Amniotic stem cell (primary cell): ENCODE results near the gene COQ9.
"Not testable (repeated sequence)": the region's sequence is repeated elsewhere in the genome, so short reads cannot be mapped to it uniquely, and the experiment has no call there.

Experiments used
- DNase-seq: peaks from one replicate; lab custom pipeline; 2025; lab: John Stamatoyannopoulos, UW

The COQ9 gene

DNA sequence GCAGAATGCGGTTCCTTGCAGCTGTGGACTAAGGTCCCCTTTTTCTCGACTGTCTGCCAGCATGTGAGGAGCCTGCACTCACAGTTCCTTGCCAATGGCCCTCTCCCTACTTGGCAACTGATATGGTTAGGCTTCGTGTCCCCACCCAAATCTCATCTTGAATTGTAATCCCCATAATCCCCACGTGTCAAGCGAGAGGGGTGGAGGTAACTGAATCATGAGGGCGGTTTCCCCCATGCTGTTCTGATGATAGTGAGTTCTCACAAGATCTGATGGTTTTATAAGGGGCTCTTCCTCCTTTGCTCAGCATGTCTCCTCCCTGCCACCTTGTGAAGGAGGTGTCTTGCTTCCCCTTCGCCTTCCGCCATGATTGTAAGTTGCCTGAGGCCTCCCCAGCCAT is 20.0 kb upstream of the COQ9 start:
- DNase-seq, result no peak

- DNase-seq, result no peak
Observed at GRCh38 chr16:57427824-57428223, 19.5 kb upstream of the COQ9 start.

DNA sequence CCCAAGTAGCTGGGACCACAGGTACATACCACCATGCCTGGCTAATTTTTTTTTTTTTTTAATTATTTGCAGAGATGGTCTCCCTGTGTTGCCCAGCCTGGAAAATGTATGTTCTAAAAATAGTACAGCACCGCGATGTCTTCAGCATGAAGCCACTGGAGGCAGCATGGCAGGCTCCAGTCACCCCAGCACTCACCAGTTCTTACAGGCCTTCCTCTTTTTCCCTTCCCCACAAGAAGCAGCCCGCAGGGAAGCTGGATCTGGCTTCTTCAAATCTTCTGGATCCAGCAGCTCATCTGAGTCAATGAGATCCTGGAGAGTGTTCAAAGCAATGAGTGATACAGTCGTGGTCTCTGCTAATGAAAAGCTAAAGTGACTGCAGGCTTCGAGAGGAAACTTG is 16.3 kb upstream of the COQ9 start:
- DNase-seq, result no peak

DNA sequence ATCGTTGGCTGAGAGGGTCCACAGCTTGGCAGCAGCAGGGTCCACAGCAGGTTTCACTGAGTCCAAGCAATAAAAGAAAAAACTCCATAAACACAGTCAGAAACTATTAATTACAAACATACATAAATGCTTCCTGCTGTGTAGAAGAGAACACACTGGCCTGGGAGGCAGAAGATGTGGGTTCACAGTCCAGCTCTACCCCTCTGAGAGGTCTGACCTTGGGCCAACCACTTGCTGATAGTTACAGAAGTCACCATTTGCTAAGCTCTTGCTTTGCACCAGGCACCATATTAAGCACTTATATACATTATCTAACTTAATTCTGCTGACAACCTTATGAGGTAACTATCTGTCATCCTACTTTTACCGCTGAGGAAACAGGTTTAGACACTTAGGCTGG is 14.8 kb upstream of the COQ9 start:
- DNase-seq, result no peak

GRCh38 chr16:57432989-57433388 is 14.3 kb upstream of the COQ9 start:
- DNase-seq, result no peak

DNA sequence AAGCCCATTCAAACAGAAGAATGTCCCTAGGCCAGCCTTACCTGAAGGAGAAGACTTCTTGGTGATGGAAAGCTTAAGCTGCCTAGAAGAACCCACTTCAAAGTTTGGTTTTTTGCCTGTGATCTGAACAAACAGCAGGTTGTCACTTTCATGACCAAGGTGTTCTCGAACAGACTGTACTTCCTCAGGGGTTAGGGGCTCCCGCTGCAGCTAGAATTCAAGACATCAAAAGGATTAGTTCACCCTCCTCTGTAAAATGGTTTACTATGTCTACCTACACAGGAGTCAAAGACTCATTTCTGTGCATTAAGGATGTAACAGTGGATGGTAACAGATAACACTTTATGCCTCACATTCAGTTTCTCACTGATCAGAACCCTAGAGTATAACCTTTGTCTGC is 13.3 kb upstream of the COQ9 start:
- no peak for DNase-seq

DNA sequence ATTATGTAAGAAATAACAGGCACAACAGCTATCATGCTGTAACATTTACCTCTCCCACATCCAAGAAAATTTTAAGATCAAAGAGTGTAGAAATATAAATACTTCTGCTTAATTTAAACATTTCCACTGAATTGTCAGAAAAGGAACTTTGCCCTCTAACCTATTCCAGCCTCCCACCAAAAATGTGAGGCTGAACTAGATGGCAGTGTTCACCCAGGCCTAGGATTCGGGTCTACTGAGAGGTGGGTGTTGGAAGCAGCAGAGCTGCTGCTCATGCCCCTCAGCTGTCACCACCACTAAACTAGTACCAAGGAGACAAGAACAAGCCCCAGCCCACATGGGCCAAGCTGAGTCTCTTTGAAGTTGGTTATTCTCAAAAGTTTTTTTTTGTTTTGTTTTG is 11.4 kb upstream of the COQ9 start:
- no peak for DNase-seq

DNA sequence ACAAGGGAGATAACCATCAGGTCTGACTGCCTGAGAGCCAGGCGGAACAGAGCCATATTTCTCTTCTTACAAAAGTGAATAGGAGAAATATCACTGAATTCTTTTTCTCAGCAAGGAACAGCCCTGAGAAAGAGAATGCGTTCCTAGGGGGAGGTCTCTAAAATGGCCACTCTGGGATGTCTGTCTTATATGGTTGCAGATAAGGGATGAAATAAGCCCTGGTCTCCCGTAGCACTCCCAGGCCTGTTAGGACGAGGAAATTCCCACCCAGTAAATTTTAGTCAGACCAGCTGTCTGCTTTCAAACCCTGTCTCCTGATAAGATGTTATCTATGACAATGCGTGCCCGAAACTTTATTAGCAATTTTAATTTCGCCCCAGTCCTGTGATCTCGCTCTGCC is 7.3 kb upstream of the COQ9 start:
- DNase-seq, result not testable (repeated sequence)

GRCh38 chr16:57440551-57440950 is 6.7 kb upstream of the COQ9 start:
- not testable (repeated sequence) for DNase-seq

DNA sequence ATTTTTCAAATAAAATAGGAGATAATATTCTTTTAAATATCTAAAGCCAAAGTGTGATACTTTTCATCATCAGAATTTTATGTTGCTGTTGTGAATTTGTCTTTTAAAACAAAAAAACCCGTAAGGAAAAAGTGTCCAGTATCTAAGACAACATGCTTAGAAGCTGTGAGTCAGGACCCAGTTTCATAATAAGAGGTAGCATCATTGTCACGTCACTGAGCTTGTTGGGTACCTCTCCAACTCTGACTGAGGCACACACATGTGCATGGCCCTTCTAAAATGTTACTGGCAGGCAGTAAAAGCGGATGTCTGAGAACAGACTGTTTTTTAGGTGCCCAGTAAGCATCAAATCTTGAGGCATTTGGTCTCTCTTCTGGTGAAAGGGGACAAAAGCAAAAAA is 2.6 kb upstream of the COQ9 start:
- no peak for DNase-seq

- DNase-seq, result no peak
Observed at GRCh38 chr16:57445510-57445909, 1.8 kb upstream of the COQ9 start.

GRCh38 chr16:57446531-57447185 is 621 bp upstream of the COQ9 start:
- DNase-seq, result peak; percentile 1

DNA sequence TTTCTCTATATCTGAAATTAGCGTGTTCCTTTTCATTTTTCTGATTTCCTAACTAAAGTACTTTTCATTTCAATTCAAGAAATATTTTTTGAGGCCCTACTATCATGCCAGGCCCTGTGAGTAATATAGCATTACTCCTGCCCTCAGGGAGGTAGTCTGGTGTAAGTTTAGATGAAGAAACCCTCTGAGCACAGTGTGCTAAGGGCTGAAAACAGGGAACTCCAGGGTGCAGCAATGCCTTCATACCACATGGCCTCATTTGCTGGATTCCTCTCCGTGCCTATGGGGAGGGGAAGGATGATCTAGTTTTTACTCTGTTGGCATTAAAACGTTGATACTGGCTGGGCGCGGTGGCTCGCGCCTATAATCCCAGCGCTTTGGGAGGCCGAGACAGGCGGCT is 4.7 kb downstream of the COQ9 start:
- DNase-seq, result no peak

GRCh38 chr16:57462209-57462977 is 15.1 kb downstream of the COQ9 start, which contains the start of gene POLR2C:
Gene POLR2C, plus strand, starts transcription at chr16:57462679. Its CDS starts 46 bp downstream, at chr16:57462725.
- DNase-seq, result peak; percentile 78

GRCh38 chr16:57462978-57463362 is 15.7 kb downstream of the COQ9 start:
- DNase-seq, result no peak

DNA sequence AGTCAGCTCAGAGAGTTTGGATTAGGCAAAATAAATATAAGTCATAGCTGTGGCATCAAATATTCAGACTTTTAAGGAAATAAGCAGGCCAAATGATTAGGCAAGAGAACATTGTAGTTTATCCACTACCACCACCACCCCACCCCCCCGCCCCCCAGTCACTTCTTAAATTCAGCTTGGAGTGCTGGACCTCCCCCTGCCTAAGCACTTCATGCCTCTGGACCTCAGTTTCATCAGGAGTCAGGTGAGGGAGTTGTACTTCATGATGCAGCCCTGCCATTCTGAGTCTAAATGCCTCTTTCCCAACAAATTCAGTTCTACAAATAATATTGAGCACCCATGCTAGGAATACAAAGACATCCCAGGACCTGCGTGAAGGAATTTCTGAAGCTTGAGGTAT is 17.2 kb downstream of the COQ9 start:
- DNase-seq, result no peak

DNA sequence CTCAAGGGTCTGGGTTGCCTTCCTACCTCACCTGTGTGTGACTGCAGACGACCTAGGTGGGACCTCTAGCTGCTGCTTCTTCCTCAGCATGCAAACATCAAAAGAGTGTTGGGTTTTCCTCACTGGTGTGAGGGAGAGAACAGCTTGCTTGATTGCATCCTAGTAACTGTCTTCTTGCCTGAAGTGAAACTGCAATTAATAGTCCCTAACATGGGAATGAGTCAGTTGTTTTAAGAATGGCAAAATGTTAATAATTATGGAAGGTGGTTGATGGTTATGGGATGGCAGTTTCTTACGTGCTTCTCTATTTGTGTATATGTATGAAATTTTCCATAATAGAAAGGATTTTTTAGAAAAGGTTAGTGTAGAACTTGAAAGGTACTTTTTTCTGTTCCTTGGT is 21.1 kb downstream of the COQ9 start:
- no peak for DNase-seq

- no peak for DNase-seq
Observed at GRCh38 chr16:57469046-57469445, 21.8 kb downstream of the COQ9 start.

GRCh38 chr16:57469917-57470470 is 22.7 kb downstream of the COQ9 start:
- DNase-seq, result no peak

DNA sequence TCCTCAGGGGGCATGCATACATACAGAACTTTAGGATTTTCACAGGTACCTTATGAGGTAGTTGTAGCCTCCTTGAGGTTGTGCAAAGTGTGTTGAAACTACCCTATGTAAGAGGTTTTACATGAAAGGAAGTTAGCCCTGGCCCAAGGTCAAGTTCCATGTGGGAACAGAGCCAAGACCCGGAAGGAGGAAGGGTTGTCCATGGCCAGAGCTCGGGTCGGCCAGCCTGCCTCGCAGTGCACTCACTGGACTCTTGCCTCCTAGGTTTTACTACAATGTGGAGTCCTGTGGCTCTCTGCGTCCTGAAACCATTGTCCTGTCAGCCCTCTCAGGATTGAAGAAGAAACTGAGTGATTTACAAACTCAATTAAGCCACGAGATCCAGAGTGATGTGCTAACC is 23.4 kb downstream of the COQ9 start:
- no peak for DNase-seq

GRCh38 chr16:57471209-57471608 is 23.9 kb downstream of the COQ9 start:
- DNase-seq, result no peak

DNA sequence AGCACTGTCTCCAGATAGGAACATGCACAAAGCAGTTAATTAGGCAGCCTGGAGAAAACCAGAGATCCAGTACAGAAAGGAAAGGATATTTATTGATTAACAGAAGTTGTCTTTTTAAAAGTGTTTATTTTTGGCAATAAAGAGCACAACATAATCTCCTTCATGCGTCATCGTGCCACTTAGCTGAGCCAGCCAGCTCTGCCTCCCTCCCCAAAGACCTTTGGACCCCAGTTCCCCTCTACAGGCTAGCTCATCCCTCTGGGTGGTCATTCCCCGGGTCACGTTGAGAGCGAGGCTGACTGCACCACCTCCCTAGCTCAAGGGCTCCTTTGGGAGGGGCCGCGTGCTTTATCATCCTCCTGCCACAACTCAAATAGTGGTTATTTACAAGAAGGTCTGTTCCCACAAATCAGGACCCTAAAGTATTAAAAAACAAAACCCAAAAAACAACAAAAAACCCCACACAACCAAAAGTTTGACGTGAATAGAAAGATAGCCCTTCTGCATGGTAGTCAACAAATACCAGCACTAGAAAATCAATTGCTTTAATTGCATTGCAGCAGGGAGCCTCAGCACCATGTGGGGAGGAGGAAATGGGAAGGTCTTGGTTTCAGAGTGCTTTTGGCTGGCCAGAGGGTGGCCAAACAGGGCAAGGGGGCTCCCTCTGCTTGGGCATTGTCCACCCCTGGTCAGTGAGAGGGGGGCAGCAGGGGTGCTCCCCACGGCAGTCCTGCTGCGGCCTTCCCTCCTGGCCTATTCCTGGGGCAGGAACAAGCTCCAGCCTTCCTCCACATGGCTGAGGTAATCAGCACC is 24.8 kb downstream of the COQ9 start:
- no peak for DNase-seq

- no peak for DNase-seq
Observed at GRCh38 chr16:57472665-57473060, 25.4 kb downstream of the COQ9 start.
